GM21360 (cell line): Measurements from ENCODE around the gene AGPS.
"Not testable (repeated sequence)": the region's sequence is repeated elsewhere in the genome, so short reads cannot be mapped to it uniquely, and the experiment has no call there.

Experiments used
- ATAC-seq: cut with Tn5 transposase; IDR thresholded peaks from one replicate; pipeline ENCODE4 v1.9.1; 2021; ENCODE audit warnings: mild to moderate bottlenecking, moderate library complexity; ENCODE audit not compliant: unreplicated experiment

AGPS gene

GRCh38 chr2:177413703-177414102 is 21.1 kb downstream of the AGPS start:
- no peak for ATAC-seq

GRCh38 chr2:177419274-177419673 is 26.7 kb downstream of the AGPS start:
- no peak for ATAC-seq

GRCh38 chr2:177422271-177422670 is 29.7 kb downstream of the AGPS start:
- no peak for ATAC-seq

GRCh38 chr2:177424120-177424519 is 31.5 kb downstream of the AGPS start:
- not testable (repeated sequence) for ATAC-seq

- not testable (repeated sequence) for ATAC-seq
Observed at GRCh38 chr2:177424620-177425019, 32.0 kb downstream of the AGPS start.

GRCh38 chr2:177427316-177427715 is 34.7 kb downstream of the AGPS start:
- ATAC-seq = no peak

GRCh38 chr2:177427936-177428335 is 35.4 kb downstream of the AGPS start:
- not testable (repeated sequence) for ATAC-seq

GRCh38 chr2:177429688-177430325 is 37.2 kb downstream of the AGPS start:
- ATAC-seq = no peak

- ATAC-seq = no peak
Observed at GRCh38 chr2:177430411-177430810, 37.8 kb downstream of the AGPS start.

- not testable (repeated sequence) for ATAC-seq
Observed at GRCh38 chr2:177431111-177431725, 38.6 kb downstream of the AGPS start.

- no peak for ATAC-seq
Observed at GRCh38 chr2:177432703-177433102, 40.1 kb downstream of the AGPS start.

- no peak for ATAC-seq
Observed at GRCh38 chr2:177433402-177433801, 40.8 kb downstream of the AGPS start.

GRCh38 chr2:177434475-177434874 is 41.9 kb downstream of the AGPS start:
- ATAC-seq = no peak

- no peak for ATAC-seq
Observed at GRCh38 chr2:177445200-177445599, 52.6 kb downstream of the AGPS start.

- ATAC-seq = no peak
Observed at GRCh38 chr2:177448031-177448430, 55.5 kb downstream of the AGPS start.

- ATAC-seq = no peak
Observed at GRCh38 chr2:177449159-177449558, 56.6 kb downstream of the AGPS start.

- no peak for ATAC-seq
Observed at GRCh38 chr2:177455187-177455586, 62.6 kb downstream of the AGPS start.

GRCh38 chr2:177459756-177460155 is 67.2 kb downstream of the AGPS start:
- ATAC-seq = not testable (repeated sequence)

- ATAC-seq = no peak
Observed at GRCh38 chr2:177460973-177461585, 68.5 kb downstream of the AGPS start.

- no peak for ATAC-seq
Observed at GRCh38 chr2:177464549-177464948, 72.0 kb downstream of the AGPS start.

- no peak for ATAC-seq
Observed at GRCh38 chr2:177465400-177466138, 73.0 kb downstream of the AGPS start.
